ENCODE data around the gene ABTB2. TPM values are rescaled to one million over a fixed set of nuclear protein-coding genes. Genes with fewer than 3 reads are reported as not detected.
A peak's percentile ranks its signal among the peaks of the same experiment; 100 is the strongest.

The ABTB2 gene
- total RNA-seq, 6 donors from 2014 or later, result 1.4 to 6.8 (median 4.7) TPM

DNA sequence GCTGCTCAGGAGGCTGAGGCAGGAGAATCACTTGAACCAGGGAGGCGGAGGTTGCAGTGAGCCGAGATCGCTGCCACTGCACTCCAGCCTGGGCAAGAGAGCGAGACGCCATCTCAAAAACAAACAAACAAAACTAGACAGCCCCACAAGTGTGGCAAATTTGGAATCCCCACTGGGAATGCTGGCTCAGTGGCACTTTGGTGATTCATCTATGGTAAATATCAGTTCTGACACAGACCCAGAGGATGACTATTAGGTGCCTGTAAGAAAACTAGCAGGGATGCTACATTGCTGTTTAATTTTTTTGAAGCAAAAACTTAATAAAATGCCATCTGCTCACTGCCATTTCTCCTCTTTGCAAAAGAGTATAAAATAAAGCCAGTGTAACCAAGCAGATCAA lies 144.4 kb downstream of the ABTB2 start:
- Histone ChIP-seq H3K4me3 (no peak overlapping the region), H3K27ac (no peak overlapping the region), H3K4me1 (no peaks in the 10 kb centered on the region), H3K9me3 (no peaks in the 10 kb centered on the region), H3K27me3 (no peaks in the 10 kb centered on the region), H3K36me3 (no peaks in the 10 kb centered on the region)
- DNase-seq (no peak), ATAC-seq (ENCODE audit: low FRiP score in 2 of 2) (no peak)
- 82 to 83% methylated on average over 5 of the region's 5 CpGs for WGBS, 2 donors
- TF ChIP-seq EP300 (IDR thresholded peaks at IDR 0.05), result no peak
- TF ChIP-seq, protein P1, sequence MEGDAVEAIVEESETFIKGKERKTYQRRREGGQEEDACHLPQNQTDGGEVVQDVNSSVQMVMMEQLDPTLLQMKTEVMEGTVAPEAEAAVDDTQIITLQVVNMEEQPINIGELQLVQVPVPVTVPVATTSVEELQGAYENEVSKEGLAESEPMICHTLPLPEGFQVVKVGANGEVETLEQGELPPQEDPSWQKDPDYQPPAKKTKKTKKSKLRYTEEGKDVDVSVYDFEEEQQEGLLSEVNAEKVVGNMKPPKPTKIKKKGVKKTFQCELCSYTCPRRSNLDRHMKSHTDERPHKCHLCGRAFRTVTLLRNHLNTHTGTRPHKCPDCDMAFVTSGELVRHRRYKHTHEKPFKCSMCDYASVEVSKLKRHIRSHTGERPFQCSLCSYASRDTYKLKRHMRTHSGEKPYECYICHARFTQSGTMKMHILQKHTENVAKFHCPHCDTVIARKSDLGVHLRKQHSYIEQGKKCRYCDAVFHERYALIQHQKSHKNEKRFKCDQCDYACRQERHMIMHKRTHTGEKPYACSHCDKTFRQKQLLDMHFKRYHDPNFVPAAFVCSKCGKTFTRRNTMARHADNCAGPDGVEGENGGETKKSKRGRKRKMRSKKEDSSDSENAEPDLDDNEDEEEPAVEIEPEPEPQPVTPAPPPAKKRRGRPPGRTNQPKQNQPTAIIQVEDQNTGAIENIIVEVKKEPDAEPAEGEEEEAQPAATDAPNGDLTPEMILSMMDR (IDR thresholded peaks at IDR 0.05), result no peak
- TF ChIP-seq POLR2A (IDR thresholded peaks at IDR 0.05), result no peak
- TF ChIP-seq POLR2AphosphoS5 (IDR thresholded peaks at IDR 0.05), result no peak

DNA sequence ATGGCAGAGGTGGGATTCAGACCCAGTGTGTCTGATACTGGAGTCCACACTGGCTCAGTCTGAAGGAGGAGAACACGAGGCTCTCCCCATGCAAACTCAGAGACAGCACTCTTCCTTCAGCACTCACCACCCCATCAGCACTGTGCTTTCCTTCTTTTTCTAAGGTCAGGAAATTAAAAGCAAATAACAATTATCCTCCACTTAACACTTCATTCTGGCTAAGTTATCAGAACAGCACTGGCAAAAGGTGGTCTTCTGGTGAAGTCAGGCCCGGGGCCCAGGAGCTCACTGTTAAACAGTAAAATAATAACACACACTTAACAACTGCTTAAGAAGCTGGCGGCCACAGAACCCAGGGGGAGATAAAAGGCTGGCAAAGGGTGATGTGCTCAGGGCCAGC lies 145.2 kb downstream of the ABTB2 start:
- DNase-seq (no peak), ATAC-seq (ENCODE audit: low FRiP score in 2 of 2) (no peak)
- 64 to 70% methylated on average over 3 of the region's 3 CpGs for WGBS, 2 donors

GRCh38 chr11:34209809-34210208 lies 148.0 kb downstream of the ABTB2 start:
- H3K27me3 ChIP-seq, result no peaks in the 10 kb centered on the region
- H3K9me3 ChIP-seq, result no peaks in the 10 kb centered on the region
- no peaks in the 10 kb centered on the region for H3K4me1 ChIP-seq
- no peak for ATAC-seq (ENCODE audit: low FRiP score in 2 of 2)
- no peak overlapping the region for H3K4me3 ChIP-seq
- 75 to 81% methylated on average over 4 of the region's 5 CpGs for WGBS, 2 donors
- H3K36me3 ChIP-seq, result no peaks in the 10 kb centered on the region
- TF ChIP-seq, protein P1 (IDR thresholded peaks at IDR 0.05), result no peak
- no peak for TF ChIP-seq POLR2AphosphoS5 (IDR thresholded peaks at IDR 0.05)
- no peak for TF ChIP-seq POLR2A (IDR thresholded peaks at IDR 0.05)
- TF ChIP-seq EP300 (IDR thresholded peaks at IDR 0.05), result no peak
- H3K27ac ChIP-seq, result no peak overlapping the region
- no peak for DNase-seq

More for the DNA sequence above, 145.2 kb downstream of the ABTB2 start:
- Histone ChIP-seq H3K4me1 (no peaks in the 10 kb centered on the region), H3K27me3 (no peaks in the 10 kb centered on the region), H3K36me3 (no peaks in the 10 kb centered on the region), H3K4me3 (no peak overlapping the region), H3K27ac (no peak overlapping the region), H3K9me3 (no peaks in the 10 kb centered on the region)
- TF ChIP-seq, protein P1 (IDR thresholded peaks at IDR 0.05), result no peak
- TF ChIP-seq POLR2AphosphoS5 (IDR thresholded peaks at IDR 0.05) (no peak), POLR2A (IDR thresholded peaks at IDR 0.05) (no peak), EP300 (IDR thresholded peaks at IDR 0.05) (no peak)

DNA sequence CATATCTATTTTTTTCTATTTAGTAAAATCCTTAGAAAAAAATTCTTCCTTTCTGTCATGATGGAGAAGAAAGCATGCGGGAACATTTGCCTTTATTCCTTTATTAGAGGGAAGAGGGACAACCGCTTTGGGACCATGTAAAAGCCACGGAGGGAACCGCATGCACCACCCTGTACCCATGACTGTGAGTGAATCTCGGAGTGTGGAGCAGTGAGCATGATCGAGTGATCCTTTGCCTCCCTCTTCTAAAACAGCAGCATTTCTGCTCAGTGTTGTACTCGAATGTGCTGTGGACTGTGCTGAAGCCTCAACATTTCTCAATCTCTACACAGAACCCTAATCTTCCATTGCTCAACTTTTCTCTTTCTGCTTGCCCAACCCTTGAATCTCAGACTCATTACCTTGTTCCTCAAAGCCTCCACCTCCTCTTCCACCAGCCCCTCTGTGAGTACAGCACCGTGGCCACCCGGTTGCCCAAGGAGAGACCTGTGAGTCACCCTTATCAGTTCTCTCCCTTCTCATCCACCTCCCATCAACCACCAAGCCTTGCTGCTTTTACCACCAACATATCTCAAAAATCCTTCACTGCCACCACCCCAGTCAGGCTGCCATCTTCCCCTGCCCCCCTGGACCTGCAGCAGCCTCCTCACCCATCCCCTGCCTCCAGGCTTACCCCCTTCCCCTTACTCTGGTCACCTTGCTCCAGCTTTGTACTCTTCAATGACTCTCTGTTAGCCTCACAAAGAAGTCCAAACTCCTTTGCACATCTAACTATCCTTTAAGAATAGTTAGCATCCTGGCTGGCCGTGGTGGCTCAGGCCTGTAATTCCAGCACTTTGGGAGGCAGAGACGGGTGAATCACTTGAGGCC lies 149.3 kb downstream of the ABTB2 start:
- ATAC-seq (ENCODE audit: low FRiP score in 2 of 2) (peak in 1 of 2 donors; percentile 61), DNase-seq (no peak)
- H3K27me3 ChIP-seq, result no peaks in the 10 kb centered on the region
- TF ChIP-seq POLR2AphosphoS5 (IDR thresholded peaks at IDR 0.05) (no peak), EP300 (IDR thresholded peaks at IDR 0.05) (no peak), POLR2A (IDR thresholded peaks at IDR 0.05) (no peak)
- TF ChIP-seq, protein P1 (IDR thresholded peaks at IDR 0.05), result no peak
- H3K4me1 ChIP-seq, result no peaks in the 10 kb centered on the region
- no peaks in the 10 kb centered on the region for H3K9me3 ChIP-seq
- 73 to 79% methylated on average over 11 of the region's 11 CpGs for WGBS, 2 donors
- no peaks in the 10 kb centered on the region for H3K36me3 ChIP-seq
- no peak overlapping the region for H3K27ac ChIP-seq
- H3K4me3 ChIP-seq, result no peak overlapping the region

Measured in upper lobe of left lung (tissue), 6 donors.